Stimulated activated naive CD8-positive, alpha-beta T cell treated with anti-CD3 and anti-CD28 coated beads, Interleukin-15, amount 100 ng/mL, for 72 hours (primary cell): ENCODE measurements around the gene MYLIP.

Source experiments
- ATAC-seq: fragments of 150-1000 bp; cut with Tn5 transposase; 2 replicates; pipeline ENCODE4 v1.10.0; 2021; ENCODE audit warnings: mild to moderate bottlenecking, moderate library complexity
- DNase-seq, 2 donors: peaks; one replicate each; pipeline ENCODE4 v3.0.0; 2021 to 2022
- H3K27ac Mint-ChIP-seq, 2 donors: one replicate each; pipeline ENCODE4 v1.8.0; 2022; ENCODE audit warnings: mild to moderate bottlenecking in 2 of 2, mixed read lengths in 2 of 2, moderate library complexity in 2 of 2
- H3K27me3 Mint-ChIP-seq: one replicate; pipeline ENCODE4 v1.8.0; 2022; ENCODE audit warnings: mixed read lengths
- H3K4me1 Mint-ChIP-seq: one replicate; pipeline ENCODE4 v1.8.0; 2022; ENCODE audit warnings: mild to moderate bottlenecking, mixed read lengths
- H3K4me3 Mint-ChIP-seq, 2 donors: one replicate each; pipeline ENCODE4 v1.8.0; 2022; ENCODE audit warnings: mild to moderate bottlenecking in 2 of 2, mixed read lengths in 2 of 2, moderate library complexity in 1 of 2
- H3K9me3 Mint-ChIP-seq, 2 donors: one replicate each; pipeline ENCODE4 v1.8.0; 2022; ENCODE audit warnings: mixed read lengths in 2 of 2

MYLIP gene

GRCh38 chr6:16187176-16187575, 58.3 kb downstream of the MYLIP start:
- no peak for ATAC-seq
- Mint-ChIP-seq H3K27me3 (peaks cover 8% of the 10 kb centered on the region), H3K27ac (no peak overlapping the region), H3K4me1 (peaks cover 7% of the 10 kb centered on the region), H3K4me3 (no peak overlapping the region), H3K9me3 (no peaks in the 10 kb centered on the region)
- DNase-seq = no peak

GRCh38 chr6:16190214-16190613, 61.3 kb downstream of the MYLIP start:
- no peak overlapping the region for H3K27ac Mint-ChIP-seq
- H3K27me3 Mint-ChIP-seq = peaks cover 8% of the 10 kb centered on the region
- H3K9me3 Mint-ChIP-seq = no peaks in the 10 kb centered on the region
- H3K4me3 Mint-ChIP-seq = no peak overlapping the region
- no peak for DNase-seq
- no peaks in the 10 kb centered on the region for H3K4me1 Mint-ChIP-seq
- ATAC-seq = no peak

- DNase-seq (no peak), ATAC-seq (no peak)
- Mint-ChIP-seq H3K4me3 (no peak overlapping the region), H3K27ac (no peak overlapping the region), H3K9me3 (no peaks in the 10 kb centered on the region), H3K27me3 (peaks cover 18% of the 10 kb centered on the region), H3K4me1 (no peaks in the 10 kb centered on the region)
Measured at GRCh38 chr6:16196260-16196983, 67.5 kb downstream of the MYLIP start.

GRCh38 chr6:16196984-16197546, 68.2 kb downstream of the MYLIP start:
- no peaks in the 10 kb centered on the region for H3K9me3 Mint-ChIP-seq
- ATAC-seq (no peak), DNase-seq (no peak)
- no peak overlapping the region for H3K4me3 Mint-ChIP-seq
- peaks cover 18% of the 10 kb centered on the region for H3K27me3 Mint-ChIP-seq
- H3K4me1 Mint-ChIP-seq = no peaks in the 10 kb centered on the region
- H3K27ac Mint-ChIP-seq = no peak overlapping the region
